Measurements from ENCODE around the gene SLC49A3. TPM values are rescaled to one million over a fixed set of nuclear protein-coding genes. Genes with fewer than 3 reads are reported as not detected.

The SLC49A3 gene
- total and polyA plus RNA-seq, 10 of the 15 experiments (the other 5 are each of a cell fraction or from before 2014, with no cell fraction given): 0.09 to 0.85 (median 0.18) TPM; not detected in 4

DNA sequence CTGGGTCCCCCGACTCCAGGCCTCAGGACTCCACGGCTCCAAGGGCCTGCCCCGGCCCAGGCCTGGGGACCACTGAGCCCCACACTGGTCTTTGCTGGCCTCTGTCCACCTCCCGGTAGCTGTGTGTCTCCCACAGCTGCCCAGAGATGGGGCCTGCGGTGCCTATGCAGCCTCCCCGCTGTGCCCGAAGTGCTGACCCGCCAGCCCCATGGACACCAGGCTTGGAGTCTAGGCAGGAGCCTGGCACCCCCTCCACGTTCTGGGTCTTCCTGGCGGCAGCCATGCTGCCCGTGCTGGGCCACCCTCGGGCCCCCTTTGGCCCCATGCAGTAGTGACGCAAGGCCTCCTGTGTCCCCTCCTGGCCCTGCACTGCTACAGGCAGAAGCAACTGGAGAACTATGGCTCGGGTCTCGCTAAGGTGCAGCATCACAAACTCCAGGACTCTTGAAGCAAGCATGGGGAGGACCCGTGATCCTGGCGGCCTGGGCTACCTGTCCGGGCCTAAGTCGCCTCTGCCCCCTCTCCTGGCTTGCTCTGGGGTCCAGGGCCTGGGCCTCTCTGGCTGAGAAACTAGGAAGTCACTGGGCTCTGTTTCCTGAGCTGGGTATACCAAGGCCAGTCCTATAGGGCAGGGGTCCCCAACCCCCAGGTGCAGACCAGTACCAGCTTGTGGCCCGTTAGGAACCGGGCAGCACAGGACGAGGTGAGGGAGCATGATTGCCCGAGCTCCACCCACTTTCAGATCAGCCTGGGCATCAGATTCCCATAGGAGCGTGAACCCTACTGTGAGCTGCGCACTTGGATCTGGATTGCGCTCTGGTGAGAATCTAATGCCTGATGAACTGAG, 13.7 kb downstream of the SLC49A3 start (continued):
- TF ChIP-seq ZNF274 (IDR thresholded peaks at IDR 0.05; ENCODE audit: insufficient read depth, insufficient read length): no peak
- no peak for TF ChIP-seq EGR1 (IDR thresholded peaks at IDR 0.05; ENCODE audit: borderline replicate concordance in 1 of 2, low read depth in 2 of 2, low read length in 2 of 2)
- no peak for TF ChIP-seq NR2C1 (IDR thresholded peaks at IDR 0.05)
- TF ChIP-seq MLLT1 (IDR thresholded peaks at IDR 0.05): peak; percentile 99

DNA sequence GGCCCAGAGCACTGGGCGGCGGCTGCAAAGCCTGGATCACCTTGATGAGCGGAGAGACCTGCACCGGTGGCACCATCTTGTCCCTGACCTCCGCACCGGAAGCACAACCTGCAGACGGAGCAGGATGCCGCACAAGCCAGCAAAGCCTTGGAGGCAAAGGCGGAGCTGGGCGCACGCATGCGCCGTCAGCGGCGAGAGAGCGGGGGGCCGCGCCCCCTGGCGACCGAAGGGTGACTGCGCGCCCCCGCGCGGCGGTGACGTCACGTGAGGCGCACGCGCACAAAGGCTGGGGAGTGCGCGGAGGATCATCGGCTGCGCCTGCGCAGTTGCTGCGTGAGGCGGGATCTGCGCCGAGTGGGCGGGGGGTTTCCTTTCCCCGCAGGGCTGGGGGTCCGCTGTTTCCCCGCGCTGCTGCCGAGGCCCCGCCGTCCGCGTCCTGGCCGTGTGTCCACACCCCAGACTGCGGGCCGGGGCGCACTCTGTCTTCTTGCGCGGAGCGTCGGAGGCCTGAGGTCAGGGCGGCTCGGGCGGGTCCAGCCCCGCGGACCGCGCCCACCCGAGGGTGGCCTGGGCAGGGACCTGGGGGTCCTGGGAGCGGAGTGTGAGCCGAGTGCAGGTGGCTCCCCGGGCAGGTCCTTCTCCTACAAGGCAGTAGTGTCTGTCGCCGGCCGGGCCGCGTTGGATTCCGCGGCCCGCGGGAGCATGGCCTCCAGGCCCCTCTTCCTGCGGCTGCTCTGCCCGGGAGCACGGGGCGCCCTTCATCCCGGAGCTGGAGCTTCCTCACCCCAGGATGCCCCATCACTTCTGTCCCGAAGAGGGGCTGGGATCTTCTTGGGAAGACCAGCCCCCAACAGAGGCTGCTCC, 14.5 kb downstream of the SLC49A3 start, which contains the start of the genes ATP5ME and MYL5:
Gene ATP5ME (minus strand): TSS at position 105 of the 864 bp plus-strand sequence. CDS start 29 bp downstream, at position 76.
Gene MYL5 (plus strand): TSS at position 371 of the 864 bp plus-strand sequence. CDS start 3,485 bp downstream, outside the sequence.
- no peaks in the 10 kb centered on the region for H3K27me3 ChIP-seq (replicated peaks in 1 of 2; ENCODE audit: control insufficient read depth in 2 of 2, insufficient read depth in 2 of 2, low read length in 1 of 2)
- peaks cover 24% of the 10 kb centered on the region for H3K79me2 ChIP-seq (ENCODE audit: control insufficient read depth, insufficient read depth, low read length)
- no peaks in the 10 kb centered on the region for H4K20me1 ChIP-seq (ENCODE audit: control insufficient read depth, insufficient read depth)
- peaks cover 6 to 7% of the 10 kb centered on the region in 2 experiments for H3K36me3 ChIP-seq (ENCODE audit: control insufficient read depth in 2 of 2, insufficient read depth in 2 of 2, low read length in 1 of 2)
- BruUV-seq (replicated peaks): no TSS peak
- peak within 1 kb of the TSS; percentile 95 for H3K9ac ChIP-seq (ENCODE audit: control insufficient read depth, insufficient read depth, low read length)
- POLR2A ChIA-PET: interaction anchor here (0.9 to 2.6 kb wide), 6 partner anchors 10 to 71 kb away, joined by 3 to 9 read pairs (median 6); no protein-coding TSS in a partner anchor
- H3K27ac ChIP-seq (ENCODE audit: control insufficient read depth, insufficient read depth): peak within 1 kb of the TSS; percentile 92
- WGBS (ENCODE audit: insufficient coverage, insufficient replicate concordance, low lambda C conversion rate, missing lambda C conversion rate): under 1% methylated on average over 62 of the region's 84 CpGs
- SMC1A ChIA-PET (ENCODE audit: uncharacterized antibody, unreplicated experiment): interaction anchor here (1.1 to 2.1 kb wide), 2 partner anchors 71 to 430 kb away, joined by 4 to 10 read pairs; no protein-coding TSS in a partner anchor
- peak; percentile 93 for DNase-seq (ENCODE audit: low read depth, low spot score)
- H2AFZ ChIP-seq (ENCODE audit: control insufficient read depth, low read depth, low read length): peak within 1 kb of the TSS; percentile 49
- ATAC-seq: peak; percentile 89
- H3K4me2 ChIP-seq (ENCODE audit: control insufficient read depth, insufficient read depth): peak within 1 kb of the TSS; percentile 96
- H3K9me3 ChIP-seq (replicated peaks; ENCODE audit: control insufficient read depth, insufficient read depth, low read length): no peaks in the 10 kb centered on the region
- RAD21 ChIA-PET (ENCODE audit: unreplicated experiment): interaction anchor here (1.8 kb wide), 1 partner anchor 72 kb away, joined by 7 read pairs; no protein-coding TSS in a partner anchor
- FAIRE-seq: peak; percentile 95
- in situ Hi-C loops (cut with MboI) (no loop called here), intact Hi-C loops (cut with micrococcal nuclease; ENCODE audit: unreplicated experiment) (loop anchor here (2.0 to 10.0 kb wide), 4 partner anchors 24 to 430 kb away; partner anchors contain the start of genes GAK and TMEM175)
- peaks cover 27% of the 10 kb centered on the region for H3K4me1 ChIP-seq (ENCODE audit: control insufficient read depth, insufficient read depth, low read length)
- CTCF ChIA-PET: interaction anchor here (0.6 to 2.3 kb wide), 9 partner anchors 10 to 345 kb away, joined by 3 to 8 read pairs (median 4); no protein-coding TSS in a partner anchor
- H3K4me3 ChIP-seq: peak within 1 kb of the TSS; percentile 89
- TF ChIP-seq NBN (IDR thresholded peaks at IDR 0.05): peak; percentile 96
- TF ChIP-seq BACH1 (IDR thresholded peaks at IDR 0.05; ENCODE audit: borderline replicate concordance): peak; percentile 56; the same call in 1 of the 2 replicates
- TF ChIP-seq TARDBP (IDR thresholded peaks at IDR 0.05; ENCODE audit: borderline replicate concordance): no peak
- no peak for TF ChIP-seq ZZZ3 (IDR thresholded peaks at IDR 0.05; ENCODE audit: control insufficient read depth, insufficient read length, low read depth)
- TF ChIP-seq HDAC6 (IDR thresholded peaks at IDR 0.05; ENCODE audit: unreplicated experiment): no peak
- no peak for TF ChIP-seq PBX3 (IDR thresholded peaks at IDR 0.05; ENCODE audit: insufficient replicate concordance, low read depth, low read length)
- TF ChIP-seq ETV6 (conservative IDR thresholded peaks at IDR 0.05 in 1 of 2, IDR thresholded peaks at IDR 0.05 in 1 of 2; ENCODE audit: borderline replicate concordance in 1 of 2, low read depth in 1 of 2): no peak
- TF ChIP-seq EZH2 (IDR thresholded peaks at IDR 0.05; ENCODE audit: borderline replicate concordance, control insufficient read depth, low read depth, low read length): no peak
- no peak for TF ChIP-seq MLLT1 (IDR thresholded peaks at IDR 0.05)
- TF ChIP-seq TBL1XR1 (IDR thresholded peaks at IDR 0.05; ENCODE audit: low read depth, low read length): peak; percentile 75; the same call in 1 of the 2 replicates
- TF ChIP-seq NR2C2 (IDR thresholded peaks at IDR 0.05; ENCODE audit: borderline replicate concordance, control insufficient read depth, insufficient read length, low read depth): peak; percentile 98

Data from GM12878 (cell line).